Suprapubic skin (tissue), 4 donors: ENCODE data around the gene LDHAL6B. TPM values are rescaled to one million over a fixed set of nuclear protein-coding genes. Genes with fewer than 3 reads are reported as not detected.

ENCODE experiments used
- DNase-seq, 2 donors: peaks; one replicate each; pipeline ENCODE4 v3.0.0-alpha.2; 2019; ENCODE audit warnings: low spot score in 2 of 2
- H3K27ac ChIP-seq: fragments of 200-600 bp; sonication (generic); one replicate; pipeline ENCODE4 v1.5.1; 2019
- H3K27me3 ChIP-seq: fragments of 200-600 bp; sonication (generic); one replicate; pipeline ENCODE4 v1.5.1; 2019
- H3K36me3 ChIP-seq: fragments of 200-600 bp; sonication (generic); one replicate; pipeline ENCODE4 v1.5.1; 2019
- H3K4me1 ChIP-seq: fragments of 200-600 bp; sonication (generic); one replicate; pipeline ENCODE4 v1.5.1; 2019
- H3K4me3 ChIP-seq: fragments of 200-600 bp; sonication (generic); one replicate; pipeline ENCODE4 v1.5.1; 2019; ENCODE audit warnings: mild to moderate bottlenecking
- H3K9me3 ChIP-seq: fragments of 200-600 bp; sonication (generic); one replicate; pipeline ENCODE4 v1.5.1; 2019
- EP300 ChIP-seq: sonication (generic); formaldehyde crosslinking; IDR thresholded peaks from one replicate; pipeline ENCODE4 v1.6.1; 2017; ENCODE audit warnings: antibody characterized with exemption
- POLR2A ChIP-seq, 2 donors: fragments of 450-650 bp; IDR thresholded peaks; one replicate each; pipeline ENCODE4 v1.6.1; 2017; ENCODE audit warnings: antibody characterized with exemption in 2 of 2, mild to moderate bottlenecking in 2 of 2, moderate library complexity in 2 of 2
- POLR2AphosphoS5 ChIP-seq, 3 donors: sonication (generic); formaldehyde crosslinking; IDR thresholded peaks; one replicate each; pipeline ENCODE4 v1.6.1; 2017; ENCODE audit warnings: antibody characterized with exemption in 3 of 3
- WGBS: methylation state at CpG from one replicate; pipeline ENCODE4 v1.1.5; 2018; 5-methylcytosine and 5-hydroxymethylcytosine counted together
- total RNA-seq, 4 donors: library from RNA; depleted of rRNA; stranded (reverse); fragments of >200 nt; gene quantifications; one replicate each; pipeline ENCODE4 v1.1.0, GENCODE V29; 2016
- TF ChIP-seq, protein P1 (sequence below), 2 donors: fragments of 200-600 bp in 1 of 2; fragments of 450-650 bp in 1 of 2; sonication (generic) in 1 of 2; IDR thresholded peaks; one replicate each; pipeline ENCODE4 v1.5.1; 2016 to 2019; ENCODE audit warnings: antibody characterized with exemption in 2 of 2, mild to moderate bottlenecking in 1 of 2, moderate library complexity in 1 of 2

LDHAL6B gene
- total RNA-seq, 4 donors from 2014 or later: not detected

DNA sequence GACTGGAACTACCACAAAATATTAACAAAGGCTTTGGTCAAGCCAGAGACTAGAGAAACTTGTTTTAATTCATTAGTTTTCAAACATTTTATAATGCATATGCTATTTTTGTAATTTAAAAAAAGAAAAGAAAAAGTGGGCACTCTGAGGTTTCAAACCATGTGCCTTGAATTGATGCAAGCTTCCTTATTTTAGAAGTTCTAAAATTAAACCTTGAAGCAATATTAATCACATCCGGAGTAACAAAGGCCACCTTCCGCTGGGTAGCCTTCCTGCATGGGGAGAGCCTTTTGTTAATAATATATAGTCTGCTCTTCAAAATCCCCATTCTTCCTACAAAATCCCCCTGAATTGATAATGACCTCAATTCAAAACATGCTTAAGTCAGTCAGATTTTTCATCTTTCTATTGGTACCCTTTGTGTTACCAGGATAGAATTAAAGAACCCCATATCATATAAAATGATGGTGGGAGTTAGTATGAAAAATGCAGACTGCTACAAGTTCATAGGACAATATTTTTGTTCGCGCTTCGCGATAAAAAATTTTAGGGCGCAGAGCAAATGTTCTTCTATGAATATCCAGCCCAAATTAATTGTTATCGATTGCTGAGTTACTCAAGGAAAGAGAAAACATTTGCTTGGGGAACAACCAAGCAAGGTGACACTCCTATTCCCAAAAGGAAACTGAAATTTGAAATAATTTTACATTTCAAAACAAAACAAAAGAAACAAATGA, 30.6 kb downstream of the LDHAL6B start:
- Histone ChIP-seq H3K27me3 (no peaks in the 10 kb centered on the region), H3K27ac (no peak overlapping the region), H3K4me1 (peaks cover 12% of the 10 kb centered on the region), H3K9me3 (no peaks in the 10 kb centered on the region), H3K36me3 (no peaks in the 10 kb centered on the region), H3K4me3 (no peak overlapping the region)
- DNase-seq: no peak
- TF ChIP-seq POLR2A (IDR thresholded peaks at IDR 0.05) (no peak), POLR2AphosphoS5 (IDR thresholded peaks at IDR 0.05) (no peak)
- 91% methylated on average over 8 of the region's 8 CpGs for WGBS

DNA sequence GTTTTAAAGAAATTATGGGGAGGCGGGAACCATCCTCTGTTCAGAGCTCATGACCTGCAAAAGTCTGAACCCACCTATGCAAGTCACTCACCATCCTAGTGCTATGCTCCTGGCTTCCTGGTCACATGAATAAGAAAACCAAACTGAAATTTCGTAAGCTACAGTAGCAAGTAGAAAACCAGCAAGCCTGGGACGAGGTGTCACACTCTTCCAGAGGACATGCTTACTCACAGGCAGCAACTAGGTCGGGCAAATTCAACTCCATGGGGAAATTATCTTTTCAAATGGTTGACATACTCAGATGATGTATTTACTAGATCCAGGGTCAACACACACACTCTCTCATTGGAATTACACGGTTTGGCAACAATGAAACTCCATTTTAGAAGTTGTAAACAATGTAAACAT, 31.3 kb downstream of the LDHAL6B start:
- no peak for DNase-seq
- no peaks in the 10 kb centered on the region for H3K9me3 ChIP-seq
- H3K4me3 ChIP-seq: no peak overlapping the region
- H3K27ac ChIP-seq: no peak overlapping the region
- no peaks in the 10 kb centered on the region for H3K27me3 ChIP-seq
- TF ChIP-seq, protein P1, sequence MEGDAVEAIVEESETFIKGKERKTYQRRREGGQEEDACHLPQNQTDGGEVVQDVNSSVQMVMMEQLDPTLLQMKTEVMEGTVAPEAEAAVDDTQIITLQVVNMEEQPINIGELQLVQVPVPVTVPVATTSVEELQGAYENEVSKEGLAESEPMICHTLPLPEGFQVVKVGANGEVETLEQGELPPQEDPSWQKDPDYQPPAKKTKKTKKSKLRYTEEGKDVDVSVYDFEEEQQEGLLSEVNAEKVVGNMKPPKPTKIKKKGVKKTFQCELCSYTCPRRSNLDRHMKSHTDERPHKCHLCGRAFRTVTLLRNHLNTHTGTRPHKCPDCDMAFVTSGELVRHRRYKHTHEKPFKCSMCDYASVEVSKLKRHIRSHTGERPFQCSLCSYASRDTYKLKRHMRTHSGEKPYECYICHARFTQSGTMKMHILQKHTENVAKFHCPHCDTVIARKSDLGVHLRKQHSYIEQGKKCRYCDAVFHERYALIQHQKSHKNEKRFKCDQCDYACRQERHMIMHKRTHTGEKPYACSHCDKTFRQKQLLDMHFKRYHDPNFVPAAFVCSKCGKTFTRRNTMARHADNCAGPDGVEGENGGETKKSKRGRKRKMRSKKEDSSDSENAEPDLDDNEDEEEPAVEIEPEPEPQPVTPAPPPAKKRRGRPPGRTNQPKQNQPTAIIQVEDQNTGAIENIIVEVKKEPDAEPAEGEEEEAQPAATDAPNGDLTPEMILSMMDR (IDR thresholded peaks at IDR 0.05): no peak
- no peak for TF ChIP-seq EP300
- TF ChIP-seq POLR2AphosphoS5 (IDR thresholded peaks at IDR 0.05): no peak
- TF ChIP-seq POLR2A (IDR thresholded peaks at IDR 0.05): no peak
- H3K36me3 ChIP-seq: no peaks in the 10 kb centered on the region
- H3K4me1 ChIP-seq: peaks cover 5% of the 10 kb centered on the region
- 87% methylated on average over 5 of the region's 5 CpGs for WGBS

DNA sequence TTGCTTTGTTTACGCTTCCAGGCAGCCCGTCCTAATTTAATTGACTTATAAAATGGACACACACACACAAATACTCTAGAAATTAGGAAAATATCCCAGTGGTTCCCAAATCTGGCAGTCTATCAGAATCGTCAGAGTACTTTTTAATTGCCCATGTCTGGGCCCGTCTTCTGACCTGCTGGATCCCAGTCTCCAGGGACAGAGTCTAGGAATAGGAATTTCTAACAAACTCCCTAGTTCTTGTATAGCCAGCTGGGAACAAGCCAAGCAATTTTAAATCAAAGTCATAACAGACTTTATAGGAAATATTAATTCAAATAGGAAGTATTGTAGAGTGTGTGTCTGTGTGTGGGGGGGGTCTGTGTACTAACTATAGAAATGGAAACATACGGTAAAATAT, 33.4 kb downstream of the LDHAL6B start:
- DNase-seq: no peak
- WGBS: 76% methylated on average over 5 of the region's 5 CpGs
- TF ChIP-seq, protein P1 (IDR thresholded peaks at IDR 0.05): no peak
- TF ChIP-seq POLR2AphosphoS5 (IDR thresholded peaks at IDR 0.05): no peak
- TF ChIP-seq EP300: no peak
- TF ChIP-seq POLR2A (IDR thresholded peaks at IDR 0.05): no peak

DNA sequence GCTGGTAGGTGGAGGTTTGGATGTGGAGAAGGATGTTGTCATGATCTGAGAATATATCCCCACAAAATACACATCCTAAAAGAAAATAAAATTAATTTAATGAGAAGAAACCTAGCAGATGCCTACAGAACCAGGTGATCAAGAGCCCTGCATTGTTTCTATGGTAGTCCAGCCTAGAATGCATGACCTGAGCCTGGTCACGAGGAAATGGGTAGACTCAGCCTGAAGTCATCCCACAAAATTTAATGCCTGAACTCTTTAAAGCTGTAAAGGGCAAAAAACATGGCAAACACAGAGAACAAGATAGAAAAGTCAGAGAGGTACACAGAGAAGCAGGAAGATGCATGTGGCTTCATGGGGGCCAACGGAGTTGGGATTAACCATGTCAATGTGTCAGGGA, 36.0 kb downstream of the LDHAL6B start:
- peaks cover 2% of the 10 kb centered on the region for H3K4me1 ChIP-seq
- no peaks in the 10 kb centered on the region for H3K9me3 ChIP-seq
- H3K36me3 ChIP-seq: no peaks in the 10 kb centered on the region
- WGBS: 95% methylated on average over 2 of the region's 2 CpGs
- DNase-seq: no peak
- no peak overlapping the region for H3K27ac ChIP-seq
- H3K4me3 ChIP-seq: no peak overlapping the region
- no peaks in the 10 kb centered on the region for H3K27me3 ChIP-seq
- TF ChIP-seq POLR2AphosphoS5 (IDR thresholded peaks at IDR 0.05) (no peak), EP300 (no peak)
- TF ChIP-seq, protein P1 (IDR thresholded peaks at IDR 0.05): no peak

More for the DNA sequence above, 33.4 kb downstream of the LDHAL6B start:
- Histone ChIP-seq H3K27me3 (no peaks in the 10 kb centered on the region), H3K4me1 (peaks cover 5% of the 10 kb centered on the region), H3K4me3 (no peak overlapping the region), H3K27ac (no peak overlapping the region), H3K36me3 (no peaks in the 10 kb centered on the region), H3K9me3 (no peaks in the 10 kb centered on the region)

DNA sequence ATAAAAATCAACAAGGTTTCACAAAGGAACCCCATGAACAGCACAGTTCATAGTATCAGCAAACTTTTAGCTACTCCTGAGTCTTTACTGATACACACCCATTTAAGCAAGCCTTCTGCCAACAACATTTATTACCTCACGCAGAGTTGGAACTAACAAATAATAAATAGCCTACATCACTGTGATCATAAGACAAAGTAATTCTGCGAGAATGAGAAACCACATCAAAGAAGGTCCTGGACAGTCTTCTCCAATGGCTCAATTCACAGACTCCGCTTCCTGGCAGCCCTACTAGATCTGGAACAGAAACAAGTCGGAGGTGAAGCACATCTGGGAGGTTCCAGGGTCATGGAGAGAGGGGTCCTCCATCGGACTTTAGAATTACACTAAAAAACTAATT, 37.0 kb downstream of the LDHAL6B start:
- no peaks in the 10 kb centered on the region for H3K9me3 ChIP-seq
- TF ChIP-seq POLR2A (IDR thresholded peaks at IDR 0.05) (no peak), POLR2AphosphoS5 (IDR thresholded peaks at IDR 0.05) (no peak), EP300 (no peak)
- TF ChIP-seq, protein P1 (IDR thresholded peaks at IDR 0.05): no peak
- DNase-seq: no peak
- no peaks in the 10 kb centered on the region for H3K27me3 ChIP-seq
- H3K4me1 ChIP-seq: peaks cover 2% of the 10 kb centered on the region
- 79% methylated on average over 5 of the region's 5 CpGs for WGBS
- H3K36me3 ChIP-seq: no peaks in the 10 kb centered on the region
- H3K4me3 ChIP-seq: no peak overlapping the region
- H3K27ac ChIP-seq: no peak overlapping the region
